ENCODE results near the gene RICTOR. TPM values are rescaled to one million over a fixed set of nuclear protein-coding genes. Genes with fewer than 3 reads are reported as not detected.

The RICTOR gene
- total RNA-seq, 1 experiment from 2014 or later, result 22.4 TPM

DNA sequence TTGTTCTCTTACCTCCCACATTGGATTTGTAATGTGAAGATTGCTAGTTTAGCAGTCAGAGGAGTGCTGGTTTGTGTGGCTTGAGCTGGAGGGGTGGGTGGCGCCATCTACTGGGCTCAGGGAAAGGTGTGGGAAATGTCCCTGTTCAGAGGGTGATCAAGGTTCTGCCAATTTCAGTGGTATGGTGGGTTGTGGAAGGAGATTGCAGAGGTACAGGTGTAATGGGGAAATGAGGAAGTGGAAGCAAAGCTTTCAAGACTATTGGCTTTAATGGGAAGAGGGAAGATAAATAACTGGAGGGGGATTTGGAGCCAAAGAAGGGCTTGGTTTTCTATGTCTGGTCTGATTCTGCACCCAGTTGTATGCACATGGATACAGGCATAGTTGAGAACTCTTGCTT, 152.0 kb downstream of the RICTOR start:
- no peak for TF ChIP-seq FOXK1 (CRISPR knock-in tag; IDR thresholded peaks at IDR 0.05)
- TF ChIP-seq, protein P1, sequence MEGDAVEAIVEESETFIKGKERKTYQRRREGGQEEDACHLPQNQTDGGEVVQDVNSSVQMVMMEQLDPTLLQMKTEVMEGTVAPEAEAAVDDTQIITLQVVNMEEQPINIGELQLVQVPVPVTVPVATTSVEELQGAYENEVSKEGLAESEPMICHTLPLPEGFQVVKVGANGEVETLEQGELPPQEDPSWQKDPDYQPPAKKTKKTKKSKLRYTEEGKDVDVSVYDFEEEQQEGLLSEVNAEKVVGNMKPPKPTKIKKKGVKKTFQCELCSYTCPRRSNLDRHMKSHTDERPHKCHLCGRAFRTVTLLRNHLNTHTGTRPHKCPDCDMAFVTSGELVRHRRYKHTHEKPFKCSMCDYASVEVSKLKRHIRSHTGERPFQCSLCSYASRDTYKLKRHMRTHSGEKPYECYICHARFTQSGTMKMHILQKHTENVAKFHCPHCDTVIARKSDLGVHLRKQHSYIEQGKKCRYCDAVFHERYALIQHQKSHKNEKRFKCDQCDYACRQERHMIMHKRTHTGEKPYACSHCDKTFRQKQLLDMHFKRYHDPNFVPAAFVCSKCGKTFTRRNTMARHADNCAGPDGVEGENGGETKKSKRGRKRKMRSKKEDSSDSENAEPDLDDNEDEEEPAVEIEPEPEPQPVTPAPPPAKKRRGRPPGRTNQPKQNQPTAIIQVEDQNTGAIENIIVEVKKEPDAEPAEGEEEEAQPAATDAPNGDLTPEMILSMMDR (IDR thresholded peaks at IDR 0.05), result peak; percentile 64
- no peaks in the 10 kb centered on the region for H3K36me3 Mint-ChIP-seq
- CTCF ChIA-PET, result interaction anchor here (0.6 to 2.5 kb wide), 17 partner anchors 9 to 656 kb away, joined by 3 to 9 read pairs (median 4); no protein-coding TSS in a partner anchor
- POLR2A ChIA-PET, result no interaction called here
- H3K4me1 Mint-ChIP-seq, result peaks cover 7% of the 10 kb centered on the region
- H3K27me3 Mint-ChIP-seq (ENCODE audit: low read depth), result no peaks in the 10 kb centered on the region
- ATAC-seq (peak; percentile 91), DNase-seq (ENCODE audit: low spot score) (peak; percentile 59)
- H3K9me3 Mint-ChIP-seq, result peaks cover 14% of the 10 kb centered on the region
- no peak overlapping the region for H3K27ac Mint-ChIP-seq
- H3K4me3 Mint-ChIP-seq, result no peak overlapping the region

DNA sequence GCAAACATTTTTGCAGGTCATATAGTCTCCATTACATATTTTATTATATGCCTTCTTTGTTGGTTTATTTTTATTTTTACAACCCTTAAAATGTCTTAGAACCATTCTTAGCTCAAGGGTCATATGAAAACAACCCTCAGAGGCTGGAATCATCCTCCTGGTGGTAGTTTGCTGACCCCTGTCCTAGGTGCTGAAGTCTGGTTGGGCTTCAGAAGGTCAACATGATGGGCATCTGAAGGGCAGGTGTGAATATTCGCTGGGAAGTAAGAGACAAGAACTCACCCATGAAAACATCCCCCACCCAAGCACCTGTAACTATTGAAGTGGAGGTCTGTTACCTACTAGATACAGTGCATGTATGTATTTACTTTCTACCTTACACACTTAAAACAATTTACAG, 153.0 kb downstream of the RICTOR start:
- POLR2A ChIA-PET, result no interaction called here
- DNase-seq (ENCODE audit: low spot score), result peak; percentile 43

More for the DNA sequence above, 153.0 kb downstream of the RICTOR start:
- Mint-ChIP-seq H3K4me3 (no peak overlapping the region), H3K27ac (no peak overlapping the region), H3K9me3 (peaks cover 6% of the 10 kb centered on the region), H3K27me3 (ENCODE audit: low read depth) (no peaks in the 10 kb centered on the region), H3K36me3 (no peaks in the 10 kb centered on the region), H3K4me1 (peaks cover 12% of the 10 kb centered on the region)
- CTCF ChIA-PET, result interaction anchor here (1.4 to 2.5 kb wide), 8 partner anchors 15 to 479 kb away, joined by 3 to 9 read pairs (median 5); no protein-coding TSS in a partner anchor
- ATAC-seq, result no peak
- TF ChIP-seq TEAD4 (CRISPR knock-in tag; IDR thresholded peaks at IDR 0.05) (no peak), FOXK1 (CRISPR knock-in tag; IDR thresholded peaks at IDR 0.05) (no peak), NFE2L1 (CRISPR knock-in tag; IDR thresholded peaks at IDR 0.05) (no peak), OVOL2 (CRISPR knock-in tag; IDR thresholded peaks at IDR 0.05; ENCODE audit: borderline replicate concordance) (no peak), SMAD4 (CRISPR knock-in tag; IDR thresholded peaks at IDR 0.05) (no peak), CBFB (CRISPR knock-in tag; IDR thresholded peaks at IDR 0.05; ENCODE audit: low read depth) (no peak)
- TF ChIP-seq, protein P2, sequence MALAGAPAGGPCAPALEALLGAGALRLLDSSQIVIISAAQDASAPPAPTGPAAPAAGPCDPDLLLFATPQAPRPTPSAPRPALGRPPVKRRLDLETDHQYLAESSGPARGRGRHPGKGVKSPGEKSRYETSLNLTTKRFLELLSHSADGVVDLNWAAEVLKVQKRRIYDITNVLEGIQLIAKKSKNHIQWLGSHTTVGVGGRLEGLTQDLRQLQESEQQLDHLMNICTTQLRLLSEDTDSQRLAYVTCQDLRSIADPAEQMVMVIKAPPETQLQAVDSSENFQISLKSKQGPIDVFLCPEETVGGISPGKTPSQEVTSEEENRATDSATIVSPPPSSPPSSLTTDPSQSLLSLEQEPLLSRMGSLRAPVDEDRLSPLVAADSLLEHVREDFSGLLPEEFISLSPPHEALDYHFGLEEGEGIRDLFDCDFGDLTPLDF (CRISPR knock-in tag; IDR thresholded peaks at IDR 0.05), result no peak
- TF ChIP-seq, protein P3, sequence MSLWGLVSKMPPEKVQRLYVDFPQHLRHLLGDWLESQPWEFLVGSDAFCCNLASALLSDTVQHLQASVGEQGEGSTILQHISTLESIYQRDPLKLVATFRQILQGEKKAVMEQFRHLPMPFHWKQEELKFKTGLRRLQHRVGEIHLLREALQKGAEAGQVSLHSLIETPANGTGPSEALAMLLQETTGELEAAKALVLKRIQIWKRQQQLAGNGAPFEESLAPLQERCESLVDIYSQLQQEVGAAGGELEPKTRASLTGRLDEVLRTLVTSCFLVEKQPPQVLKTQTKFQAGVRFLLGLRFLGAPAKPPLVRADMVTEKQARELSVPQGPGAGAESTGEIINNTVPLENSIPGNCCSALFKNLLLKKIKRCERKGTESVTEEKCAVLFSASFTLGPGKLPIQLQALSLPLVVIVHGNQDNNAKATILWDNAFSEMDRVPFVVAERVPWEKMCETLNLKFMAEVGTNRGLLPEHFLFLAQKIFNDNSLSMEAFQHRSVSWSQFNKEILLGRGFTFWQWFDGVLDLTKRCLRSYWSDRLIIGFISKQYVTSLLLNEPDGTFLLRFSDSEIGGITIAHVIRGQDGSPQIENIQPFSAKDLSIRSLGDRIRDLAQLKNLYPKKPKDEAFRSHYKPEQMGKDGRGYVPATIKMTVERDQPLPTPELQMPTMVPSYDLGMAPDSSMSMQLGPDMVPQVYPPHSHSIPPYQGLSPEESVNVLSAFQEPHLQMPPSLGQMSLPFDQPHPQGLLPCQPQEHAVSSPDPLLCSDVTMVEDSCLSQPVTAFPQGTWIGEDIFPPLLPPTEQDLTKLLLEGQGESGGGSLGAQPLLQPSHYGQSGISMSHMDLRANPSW (CRISPR knock-in tag; conservative IDR thresholded peaks at IDR 0.05; ENCODE audit: low read depth), result no peak
- TF ChIP-seq, protein P4, sequence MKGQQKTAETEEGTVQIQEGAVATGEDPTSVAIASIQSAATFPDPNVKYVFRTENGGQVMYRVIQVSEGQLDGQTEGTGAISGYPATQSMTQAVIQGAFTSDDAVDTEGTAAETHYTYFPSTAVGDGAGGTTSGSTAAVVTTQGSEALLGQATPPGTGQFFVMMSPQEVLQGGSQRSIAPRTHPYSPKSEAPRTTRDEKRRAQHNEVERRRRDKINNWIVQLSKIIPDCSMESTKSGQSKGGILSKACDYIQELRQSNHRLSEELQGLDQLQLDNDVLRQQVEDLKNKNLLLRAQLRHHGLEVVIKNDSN (CRISPR knock-in tag; IDR thresholded peaks at IDR 0.05), result no peak
- TF ChIP-seq, protein P5, sequence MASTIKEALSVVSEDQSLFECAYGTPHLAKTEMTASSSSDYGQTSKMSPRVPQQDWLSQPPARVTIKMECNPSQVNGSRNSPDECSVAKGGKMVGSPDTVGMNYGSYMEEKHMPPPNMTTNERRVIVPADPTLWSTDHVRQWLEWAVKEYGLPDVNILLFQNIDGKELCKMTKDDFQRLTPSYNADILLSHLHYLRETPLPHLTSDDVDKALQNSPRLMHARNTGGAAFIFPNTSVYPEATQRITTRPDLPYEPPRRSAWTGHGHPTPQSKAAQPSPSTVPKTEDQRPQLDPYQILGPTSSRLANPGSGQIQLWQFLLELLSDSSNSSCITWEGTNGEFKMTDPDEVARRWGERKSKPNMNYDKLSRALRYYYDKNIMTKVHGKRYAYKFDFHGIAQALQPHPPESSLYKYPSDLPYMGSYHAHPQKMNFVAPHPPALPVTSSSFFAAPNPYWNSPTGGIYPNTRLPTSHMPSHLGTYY (CRISPR knock-in tag; IDR thresholded peaks at IDR 0.05), result no peak
- TF ChIP-seq, protein P6, sequence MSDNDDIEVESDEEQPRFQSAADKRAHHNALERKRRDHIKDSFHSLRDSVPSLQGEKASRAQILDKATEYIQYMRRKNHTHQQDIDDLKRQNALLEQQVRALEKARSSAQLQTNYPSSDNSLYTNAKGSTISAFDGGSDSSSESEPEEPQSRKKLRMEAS (CRISPR knock-in tag; IDR thresholded peaks at IDR 0.05), result no peak
- TF ChIP-seq, protein P7, sequence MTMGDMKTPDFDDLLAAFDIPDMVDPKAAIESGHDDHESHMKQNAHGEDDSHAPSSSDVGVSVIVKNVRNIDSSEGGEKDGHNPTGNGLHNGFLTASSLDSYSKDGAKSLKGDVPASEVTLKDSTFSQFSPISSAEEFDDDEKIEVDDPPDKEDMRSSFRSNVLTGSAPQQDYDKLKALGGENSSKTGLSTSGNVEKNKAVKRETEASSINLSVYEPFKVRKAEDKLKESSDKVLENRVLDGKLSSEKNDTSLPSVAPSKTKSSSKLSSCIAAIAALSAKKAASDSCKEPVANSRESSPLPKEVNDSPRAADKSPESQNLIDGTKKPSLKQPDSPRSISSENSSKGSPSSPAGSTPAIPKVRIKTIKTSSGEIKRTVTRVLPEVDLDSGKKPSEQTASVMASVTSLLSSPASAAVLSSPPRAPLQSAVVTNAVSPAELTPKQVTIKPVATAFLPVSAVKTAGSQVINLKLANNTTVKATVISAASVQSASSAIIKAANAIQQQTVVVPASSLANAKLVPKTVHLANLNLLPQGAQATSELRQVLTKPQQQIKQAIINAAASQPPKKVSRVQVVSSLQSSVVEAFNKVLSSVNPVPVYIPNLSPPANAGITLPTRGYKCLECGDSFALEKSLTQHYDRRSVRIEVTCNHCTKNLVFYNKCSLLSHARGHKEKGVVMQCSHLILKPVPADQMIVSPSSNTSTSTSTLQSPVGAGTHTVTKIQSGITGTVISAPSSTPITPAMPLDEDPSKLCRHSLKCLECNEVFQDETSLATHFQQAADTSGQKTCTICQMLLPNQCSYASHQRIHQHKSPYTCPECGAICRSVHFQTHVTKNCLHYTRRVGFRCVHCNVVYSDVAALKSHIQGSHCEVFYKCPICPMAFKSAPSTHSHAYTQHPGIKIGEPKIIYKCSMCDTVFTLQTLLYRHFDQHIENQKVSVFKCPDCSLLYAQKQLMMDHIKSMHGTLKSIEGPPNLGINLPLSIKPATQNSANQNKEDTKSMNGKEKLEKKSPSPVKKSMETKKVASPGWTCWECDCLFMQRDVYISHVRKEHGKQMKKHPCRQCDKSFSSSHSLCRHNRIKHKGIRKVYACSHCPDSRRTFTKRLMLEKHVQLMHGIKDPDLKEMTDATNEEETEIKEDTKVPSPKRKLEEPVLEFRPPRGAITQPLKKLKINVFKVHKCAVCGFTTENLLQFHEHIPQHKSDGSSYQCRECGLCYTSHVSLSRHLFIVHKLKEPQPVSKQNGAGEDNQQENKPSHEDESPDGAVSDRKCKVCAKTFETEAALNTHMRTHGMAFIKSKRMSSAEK (CRISPR knock-in tag; IDR thresholded peaks at IDR 0.05; ENCODE audit: borderline replicate concordance), result no peak
